Stimulated activated CD4-positive, alpha-beta T cell treated with anti-CD3 and anti-CD28 coated beads, TNF-alpha, amount 100 ng/mL, for 1 hour (primary cell): ENCODE results near the gene NECTIN2.
A peak's percentile ranks its signal among the peaks of the same experiment; 100 is the strongest.
"Not testable (repeated sequence)": the region's sequence is repeated elsewhere in the genome, so short reads cannot be mapped to it uniquely, and the experiment has no call there.

ENCODE experiments used
- DNase-seq, 3 donors: peaks; one replicate each; pipeline ENCODE4 v3.0.0-alpha.2; 2020; ENCODE audit warnings: low read depth in 3 of 3, low spot score in 1 of 3

The NECTIN2 gene

DNA sequence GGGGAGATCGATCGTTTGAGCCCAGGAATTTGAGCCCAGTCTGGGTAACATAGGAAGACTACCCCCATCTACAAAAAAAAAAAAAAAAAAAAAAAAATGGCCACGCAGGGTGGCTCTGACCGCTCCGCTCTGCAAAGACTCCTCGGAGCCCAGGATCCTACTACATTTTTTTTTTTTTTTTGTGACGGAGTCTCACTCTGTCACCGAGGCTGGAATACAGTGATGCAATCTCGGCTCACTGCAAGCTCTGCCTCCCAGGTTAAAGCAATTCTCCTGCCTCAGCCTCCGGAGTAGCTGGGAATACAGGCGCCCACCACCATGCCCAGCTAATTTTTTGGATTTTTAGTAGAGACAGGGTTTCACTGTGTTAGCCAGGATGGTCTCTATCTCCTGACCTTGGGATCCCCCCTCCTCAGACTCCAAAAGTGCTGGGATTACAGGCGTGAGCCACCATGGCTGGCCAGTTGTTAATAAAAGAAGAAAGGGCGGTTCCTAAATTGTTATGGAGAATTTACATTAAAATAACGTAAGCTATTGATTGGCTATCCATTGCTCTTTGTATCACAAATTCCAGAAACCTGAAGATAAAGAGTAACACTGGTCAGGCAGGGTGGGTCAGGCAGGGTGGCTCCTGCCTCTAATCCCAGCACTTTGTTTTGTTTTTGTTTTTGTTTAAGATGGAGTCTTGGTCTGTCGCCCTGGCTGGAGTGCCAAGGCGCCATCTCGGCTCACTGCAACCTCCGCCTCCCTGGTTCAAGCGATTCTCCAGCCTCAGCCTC is 36.7 kb downstream of the NECTIN2 start:
- not testable (repeated sequence) for DNase-seq

DNA sequence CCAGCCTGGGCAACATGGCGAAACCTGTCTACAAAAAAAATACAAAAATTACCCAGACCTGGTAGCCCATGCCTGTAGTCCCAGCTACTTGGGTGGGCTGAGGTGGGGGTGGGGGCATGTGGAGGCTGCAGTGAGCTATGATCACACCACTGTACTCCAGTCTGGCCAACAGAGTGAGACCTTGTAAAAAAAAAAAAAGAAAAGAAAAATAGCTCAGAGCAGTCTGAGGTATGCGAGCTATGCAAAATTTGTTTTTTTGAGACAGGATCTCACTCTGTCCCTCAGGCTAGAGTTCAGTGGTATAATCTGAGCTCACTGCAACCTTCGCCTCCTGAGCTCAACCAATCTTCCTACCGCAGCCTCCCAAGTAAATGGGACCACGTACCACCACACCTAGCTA is 37.8 kb downstream of the NECTIN2 start:
- DNase-seq: no peak

DNA sequence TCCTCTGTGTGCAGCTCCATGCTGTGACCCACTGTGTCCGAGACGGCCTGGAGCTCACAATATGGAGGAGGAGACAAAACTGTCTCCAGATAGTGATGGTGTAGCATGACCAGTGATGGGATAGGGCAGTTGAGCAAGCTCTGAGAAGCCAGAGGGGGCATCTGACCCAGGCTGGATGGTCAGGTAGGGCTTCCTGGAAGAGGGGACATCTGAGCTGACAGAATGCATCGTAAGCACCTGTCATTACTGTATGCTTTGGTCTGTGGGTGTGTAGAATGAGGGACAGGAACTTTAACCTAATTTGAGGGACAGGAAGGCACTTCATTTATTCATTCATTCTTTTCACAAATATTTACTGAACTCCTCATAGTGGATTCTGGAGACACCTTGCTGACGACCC is 38.5 kb downstream of the NECTIN2 start:
- DNase-seq: no peak

DNA sequence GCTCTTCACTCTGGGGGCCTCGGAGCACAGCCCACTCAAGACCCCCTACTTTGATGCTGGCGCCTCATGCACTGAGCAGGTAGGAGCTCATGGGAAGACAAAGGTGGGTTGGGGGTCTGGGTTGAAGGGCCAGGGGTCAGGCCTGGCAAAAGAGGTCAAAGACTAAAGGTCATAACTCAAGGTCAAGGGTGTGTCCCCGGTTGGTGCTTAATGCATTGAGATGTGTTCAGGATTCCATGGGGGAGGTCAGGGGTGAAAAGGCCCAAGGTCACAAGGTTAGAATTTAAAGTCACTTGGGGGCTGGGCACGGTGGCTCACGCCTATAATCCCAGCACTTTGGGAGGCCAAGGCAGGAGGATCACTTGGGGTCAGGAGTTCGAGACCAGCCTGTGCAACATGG is 40.0 kb downstream of the NECTIN2 start:
- DNase-seq: no peak

- no peak for DNase-seq
These were observed 41.6 kb downstream of the NECTIN2 start for GRCh38 chr19:44887648-44888047.

DNA sequence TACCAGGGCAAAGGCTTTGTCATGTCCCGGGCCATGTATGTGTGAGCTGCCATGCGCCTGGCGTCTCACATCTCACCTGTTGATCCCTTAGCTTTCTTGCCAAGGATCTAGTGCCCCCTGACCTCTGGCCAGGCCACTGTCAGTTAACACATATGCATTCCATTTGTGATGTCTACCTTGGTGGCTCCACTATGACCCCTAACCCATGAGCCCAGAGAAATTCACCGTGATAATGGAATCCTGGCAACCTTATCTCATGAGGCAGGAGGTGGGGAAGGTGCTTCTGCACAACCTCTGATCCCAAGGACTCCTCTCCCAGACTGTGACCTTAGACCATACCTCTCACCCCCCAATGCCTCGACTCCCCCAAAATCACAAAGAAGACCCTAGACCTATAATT is 42.2 kb downstream of the NECTIN2 start:
- not testable (repeated sequence) for DNase-seq

DNA sequence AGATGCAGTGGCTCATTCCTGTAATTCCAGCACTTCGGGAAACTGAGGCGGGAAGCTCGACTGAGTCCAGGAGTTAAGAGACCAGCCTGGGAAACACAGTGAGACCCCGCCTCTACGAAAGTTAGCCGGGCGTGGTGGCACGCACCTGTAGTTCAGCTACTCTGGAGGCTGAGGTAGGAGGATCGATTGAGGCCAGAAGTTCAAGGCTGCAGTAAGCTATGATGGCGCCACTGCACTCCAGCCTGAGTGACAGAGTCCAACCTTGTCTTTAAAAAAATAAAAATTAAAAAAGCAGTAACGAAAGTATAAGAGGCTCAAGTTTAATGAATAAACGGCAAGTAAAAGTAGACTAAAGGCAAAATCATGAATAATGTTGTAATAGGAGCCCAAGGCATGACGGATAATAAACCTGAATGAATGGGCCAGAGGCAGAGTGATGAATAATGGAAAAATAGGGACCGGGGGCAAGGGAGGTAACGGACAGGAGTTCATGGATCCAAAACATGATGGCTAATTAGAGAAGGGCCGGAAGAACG is 43.8 kb downstream of the NECTIN2 start:
- DNase-seq: no peak

GRCh38 chr19:44890366-44891015 is 44.4 kb downstream of the NECTIN2 start:
- DNase-seq: peak in 1 of 3 donors; percentile 99

DNA sequence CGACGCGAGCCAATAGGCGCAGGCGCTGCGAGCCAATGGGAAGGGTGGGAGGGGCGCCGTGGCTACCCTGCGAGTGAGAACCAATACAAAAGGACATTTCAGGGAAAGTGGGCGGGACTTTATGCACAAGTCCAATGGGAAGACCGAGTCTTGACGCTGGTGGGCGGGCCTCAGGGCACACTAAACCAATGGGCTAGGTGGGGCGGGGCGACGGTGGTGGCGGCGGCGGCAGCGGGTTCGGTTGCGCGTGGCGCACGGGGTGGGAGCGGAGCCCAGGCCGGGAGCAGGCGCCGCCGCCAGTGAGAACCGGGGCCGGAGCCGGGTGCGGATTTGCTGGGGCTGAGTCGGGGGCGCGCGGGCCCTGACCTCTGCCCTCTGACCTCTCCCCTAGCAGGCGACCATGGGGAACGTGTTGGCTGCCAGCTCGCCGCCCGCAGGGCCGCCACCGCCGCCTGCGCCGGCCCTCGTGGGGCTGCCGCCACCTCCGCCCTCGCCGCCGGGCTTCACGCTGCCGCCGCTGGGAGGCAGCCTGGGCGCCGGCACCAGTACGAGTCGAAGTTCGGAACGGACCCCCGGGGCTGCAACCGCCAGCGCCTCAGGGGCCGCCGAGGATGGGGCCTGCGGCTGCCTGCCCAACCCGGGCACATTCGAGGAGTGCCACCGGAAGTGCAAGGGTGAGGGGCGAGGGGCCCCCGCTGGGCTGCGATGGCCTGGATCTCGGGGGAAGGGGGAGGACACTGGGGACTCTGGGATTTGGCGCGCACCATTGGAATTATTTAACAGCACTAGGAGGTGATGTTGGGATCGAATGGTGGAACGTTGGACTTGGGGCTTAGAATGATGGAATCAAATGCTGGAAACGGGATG is 45.2 kb downstream of the NECTIN2 start, which contains the start of gene TOMM40:
Gene TOMM40 (plus strand): TSS at position 239 of the 867 bp plus-strand sequence. CDS start 162 bp downstream, at position 401.
- DNase-seq: peak in 2 of 3 donors; percentile 100

DNA sequence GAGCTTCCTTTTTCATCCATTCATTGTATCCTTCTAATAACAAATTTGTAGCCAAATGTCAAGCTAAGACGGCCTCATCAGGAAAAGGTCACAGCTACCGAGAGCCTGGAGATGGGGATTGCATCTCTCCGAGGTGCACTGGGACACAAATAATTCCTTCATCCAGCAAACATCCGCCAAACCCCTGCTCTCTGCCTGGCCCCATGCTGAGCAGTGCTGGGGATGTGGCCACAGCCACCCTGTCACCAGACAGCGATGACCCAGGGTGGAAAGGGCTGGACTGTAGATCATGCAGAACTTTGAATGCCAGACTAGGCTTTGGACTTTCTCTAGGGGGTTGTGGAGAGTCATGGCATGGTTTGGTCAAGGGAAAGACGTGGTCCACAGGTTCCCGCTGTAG is 46.8 kb downstream of the NECTIN2 start:
- DNase-seq: no peak

DNA sequence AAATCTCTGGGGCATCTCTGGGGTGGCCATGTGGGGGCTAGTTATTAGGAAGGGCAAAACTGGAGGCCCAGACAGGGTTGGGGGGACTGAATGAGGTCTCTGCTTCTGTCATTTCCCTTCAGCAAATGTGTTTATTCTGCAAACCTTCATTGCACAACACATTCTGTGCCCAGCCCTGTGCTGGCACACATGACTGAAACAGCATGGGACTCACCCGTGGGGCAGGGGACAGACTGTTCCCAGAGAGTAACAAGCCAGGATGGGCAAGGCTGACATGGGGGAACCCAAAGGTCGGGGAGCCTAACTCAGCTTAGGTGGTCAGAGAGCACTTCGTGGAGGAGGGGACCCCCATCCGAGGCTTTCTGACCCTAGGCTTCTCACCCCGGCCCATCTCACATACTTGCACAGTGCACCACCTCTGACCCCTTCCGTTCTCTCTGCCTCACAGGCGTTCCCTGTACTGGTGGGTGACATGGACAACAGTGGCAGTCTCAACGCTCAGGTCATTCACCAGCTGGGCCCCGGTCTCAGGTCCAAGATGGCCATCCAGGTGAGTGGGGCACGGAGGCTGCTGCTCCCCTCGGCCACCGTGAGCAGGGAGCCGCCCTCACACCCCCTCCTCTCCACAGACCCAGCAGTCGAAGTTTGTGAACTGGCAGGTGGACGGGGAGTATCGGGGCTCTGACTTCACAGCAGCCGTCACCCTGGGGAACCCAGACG is 47.4 kb downstream of the NECTIN2 start:
- DNase-seq: no peak

DNA sequence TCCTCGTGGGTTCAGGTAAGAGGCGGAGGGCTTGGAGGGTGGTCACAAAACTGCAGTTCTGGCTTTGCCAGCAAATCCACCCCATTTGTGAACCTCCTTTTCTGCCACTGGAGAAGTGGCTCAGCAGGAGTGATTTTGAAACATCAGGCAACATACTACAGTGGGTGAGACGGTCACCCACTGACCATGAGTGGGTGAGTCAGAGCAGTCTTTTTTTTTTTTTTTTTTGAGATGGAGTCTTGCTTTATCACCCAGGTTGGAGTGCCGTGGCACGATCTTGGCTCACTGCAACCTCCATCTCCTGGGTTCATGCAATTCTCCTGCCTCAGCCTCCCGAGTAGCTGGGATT is 47.9 kb downstream of the NECTIN2 start:
- DNase-seq: no peak

DNA sequence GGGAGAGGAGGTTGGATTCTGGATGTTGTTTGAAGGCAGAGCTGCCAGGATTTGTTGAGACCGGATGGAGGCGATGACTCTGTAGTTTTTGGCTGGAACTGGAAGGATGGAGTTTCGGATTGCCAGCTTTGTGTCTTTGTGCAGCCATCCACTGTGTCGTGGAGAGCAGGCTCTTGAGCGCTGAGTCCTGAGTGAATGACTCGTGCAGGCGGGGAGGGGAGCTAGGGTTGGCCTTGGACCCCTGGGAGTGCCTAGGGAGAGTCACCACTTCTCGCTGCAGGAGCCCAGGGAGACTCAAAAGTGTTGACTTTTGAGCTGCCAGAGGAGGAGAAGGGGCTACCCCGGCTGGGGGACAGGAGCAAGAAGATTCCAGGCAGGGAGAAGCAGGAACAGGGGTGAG is 48.8 kb downstream of the NECTIN2 start:
- DNase-seq: no peak

DNA sequence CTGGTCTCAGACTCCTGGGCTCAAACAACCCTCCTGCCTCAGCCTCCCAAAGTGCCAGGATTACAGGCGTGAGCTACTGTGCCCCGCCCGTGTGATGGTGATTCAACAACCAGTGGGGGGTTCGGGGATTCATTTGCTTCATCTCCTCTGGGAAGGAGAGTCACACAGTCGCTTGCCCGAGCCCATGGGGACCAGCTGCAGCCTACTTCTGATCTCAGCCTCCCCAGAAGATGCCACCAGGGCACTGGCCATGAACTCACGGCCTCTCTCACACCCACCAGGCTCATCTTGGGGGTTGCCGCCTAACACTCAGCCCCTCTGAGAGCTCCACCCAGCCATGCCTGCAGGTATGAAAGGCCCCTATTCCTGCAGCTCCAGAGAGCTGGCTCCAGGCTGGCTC is 51.7 kb downstream of the NECTIN2 start:
- DNase-seq: no peak

- DNase-seq: no peak
These were observed 54.5 kb downstream of the NECTIN2 start for GRCh38 chr19:44900328-44901244.

DNA sequence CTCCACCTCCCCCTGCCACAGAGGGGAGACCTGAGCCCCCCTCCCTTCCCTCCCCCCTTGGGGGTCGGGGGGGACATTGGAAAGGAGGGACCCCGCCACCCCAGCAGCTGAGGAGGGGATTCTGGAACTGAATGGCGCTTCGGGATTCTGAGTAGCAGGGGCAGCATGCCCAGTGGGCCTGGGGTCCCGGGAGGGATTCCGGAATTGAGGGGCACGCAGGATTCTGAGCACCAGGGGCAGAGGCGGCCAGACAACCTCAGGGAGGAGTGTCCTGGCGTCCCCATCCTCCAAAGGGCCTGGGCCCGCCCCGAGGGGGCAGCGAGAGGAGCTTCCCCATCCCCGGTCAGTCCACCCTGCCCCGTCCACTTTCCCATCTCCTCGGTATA is 57.1 kb downstream of the NECTIN2 start:
- DNase-seq: no peak

DNA sequence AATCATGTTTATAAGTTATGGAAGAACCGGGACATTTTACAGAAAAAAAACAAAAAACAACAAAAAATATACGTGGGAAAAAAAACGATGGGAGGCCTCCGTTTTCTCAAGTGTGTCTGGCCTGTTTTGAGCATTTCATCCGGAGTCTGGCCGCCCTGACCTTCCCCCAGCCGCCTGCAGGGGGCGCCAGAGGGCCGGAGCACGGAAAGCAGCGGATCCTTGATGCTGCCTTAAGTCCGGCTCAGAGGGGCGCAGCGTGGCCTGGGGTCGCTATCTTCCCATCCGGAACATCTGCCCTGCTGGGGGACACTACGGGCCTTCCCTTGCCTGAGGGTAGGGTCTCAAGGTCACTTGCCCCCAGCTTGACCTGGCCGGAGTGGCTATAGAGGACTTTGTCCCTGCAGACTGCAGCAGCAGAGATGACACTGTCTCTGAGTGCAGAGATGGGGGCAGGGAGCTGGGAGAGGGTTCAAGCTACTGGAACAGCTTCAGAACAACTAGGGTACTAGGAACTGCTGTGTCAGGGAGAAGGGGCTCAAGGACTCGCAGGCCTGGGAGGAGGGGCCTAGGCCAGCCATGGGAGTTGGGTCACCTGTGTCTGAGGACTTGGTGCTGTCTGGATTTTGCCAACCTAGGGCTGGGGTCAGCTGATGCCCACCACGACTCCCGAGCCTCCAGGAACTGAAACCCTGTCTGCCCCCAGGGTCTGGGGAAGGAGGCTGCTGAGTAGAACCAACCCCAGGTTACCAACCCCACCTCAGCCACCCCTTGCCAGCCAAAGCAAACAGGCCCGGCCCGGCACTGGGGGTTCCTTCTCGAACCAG is 57.7 kb downstream of the NECTIN2 start:
- DNase-seq: peak; percentile 32 to 82 (median 56)

- DNase-seq: no peak
These were observed 58.4 kb downstream of the NECTIN2 start for GRCh38 chr19:44904426-44904994.
